Amygdala (tissue), 56 donors: ENCODE measurements around the gene PACS1.

Source experiments
- DNase-seq, 56 donors: peaks; one replicate each; lab custom pipeline; 2025; lab: John Stamatoyannopoulos, UW

Gene PACS1

DNA sequence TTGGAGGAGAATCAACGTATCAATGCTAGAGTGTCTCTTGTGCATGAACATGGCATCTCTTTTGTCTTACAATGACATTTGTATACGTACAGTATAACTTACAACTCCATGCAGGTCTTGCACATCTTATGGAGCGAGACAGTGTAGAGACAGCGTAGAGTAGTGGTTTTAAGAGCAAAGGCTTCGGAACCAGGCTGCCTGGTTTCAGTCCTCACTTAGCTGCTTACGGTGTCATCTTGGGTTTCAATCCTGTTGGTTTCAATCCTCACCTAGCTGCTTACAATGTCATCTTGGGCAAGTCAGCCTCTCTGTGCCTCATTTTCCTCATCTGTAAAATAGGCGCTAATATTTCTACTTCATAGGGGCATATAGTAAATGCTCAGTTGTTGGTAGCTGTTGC is 98.2 kb downstream of the PACS1 start:
- DNase-seq: no peak

- DNase-seq: no peak
These were observed 102.1 kb downstream of the PACS1 start for GRCh38 chr11:66172146-66172545.

- DNase-seq: no peak
These were observed 106.6 kb downstream of the PACS1 start for GRCh38 chr11:66176650-66177049.

DNA sequence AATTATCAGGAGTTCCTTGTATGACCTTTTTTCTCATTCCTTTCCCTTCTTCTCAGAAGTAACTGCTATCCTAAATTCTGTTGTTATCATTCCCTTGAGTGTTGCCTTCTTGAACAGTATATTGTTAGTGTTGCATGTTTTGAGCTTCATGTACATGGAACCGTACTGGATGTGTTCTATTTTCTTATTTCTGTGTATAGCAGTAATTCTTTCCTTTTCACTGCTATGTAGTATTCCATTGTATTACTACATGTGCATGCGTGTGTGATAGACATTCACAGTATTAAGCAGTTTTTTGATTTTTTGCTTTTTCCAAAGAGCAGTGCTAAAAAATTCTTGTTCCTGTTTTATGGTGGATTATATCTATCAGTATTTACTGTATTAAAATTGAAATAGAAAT is 108.1 kb downstream of the PACS1 start:
- no peak for DNase-seq

DNA sequence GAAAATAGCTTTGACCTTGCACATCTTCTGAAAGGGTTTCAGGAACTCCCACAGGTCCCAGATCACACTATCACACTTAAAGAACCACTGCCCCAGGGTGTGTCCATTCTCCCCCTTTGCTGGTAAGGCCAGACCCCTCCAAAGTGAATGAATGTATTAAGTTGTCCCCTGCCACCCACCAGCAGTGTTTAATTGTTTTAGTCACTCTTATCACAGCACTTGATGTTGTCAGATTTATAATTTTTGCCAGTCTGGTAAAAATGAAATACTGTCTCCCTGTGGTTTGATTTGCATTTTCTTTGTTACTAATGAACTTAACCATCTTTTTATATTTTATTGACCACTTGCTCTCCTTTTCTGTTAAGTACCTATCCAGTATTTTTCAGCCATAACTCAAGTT is 108.8 kb downstream of the PACS1 start:
- DNase-seq: no peak

- DNase-seq: no peak
These were observed 111.7 kb downstream of the PACS1 start for GRCh38 chr11:66181632-66182315.

DNA sequence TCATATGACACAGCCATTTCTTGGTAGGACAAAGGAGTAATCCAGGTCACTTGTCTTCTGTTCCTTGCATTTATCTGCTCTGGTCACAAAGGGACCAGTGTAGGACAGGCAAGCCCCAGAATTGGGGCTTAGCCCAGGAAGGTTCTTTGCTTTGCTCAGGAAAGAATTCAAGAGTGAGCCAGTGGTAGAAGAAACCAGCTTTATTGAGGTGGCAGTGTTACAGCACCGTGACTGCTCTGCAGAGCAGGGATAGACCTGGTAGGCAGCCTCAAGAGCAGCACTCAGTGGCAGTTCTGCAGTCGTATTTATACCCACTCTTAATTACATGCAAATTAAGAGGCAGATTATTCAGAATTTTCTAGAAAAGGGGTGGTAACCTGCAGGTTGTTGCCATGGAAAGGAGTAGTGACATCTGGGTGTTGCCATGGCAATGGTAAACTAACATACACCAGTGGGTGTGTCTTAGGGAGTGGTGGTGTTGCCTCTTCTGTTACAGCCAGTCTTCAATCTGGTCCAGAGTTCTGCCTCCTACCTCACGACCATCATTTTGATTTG is 113.5 kb downstream of the PACS1 start:
- peak in 10 of 56 donors; percentile 2 to 55 (median 32) for DNase-seq

GRCh38 chr11:66184728-66185127 is 114.7 kb downstream of the PACS1 start:
- no peak for DNase-seq

DNA sequence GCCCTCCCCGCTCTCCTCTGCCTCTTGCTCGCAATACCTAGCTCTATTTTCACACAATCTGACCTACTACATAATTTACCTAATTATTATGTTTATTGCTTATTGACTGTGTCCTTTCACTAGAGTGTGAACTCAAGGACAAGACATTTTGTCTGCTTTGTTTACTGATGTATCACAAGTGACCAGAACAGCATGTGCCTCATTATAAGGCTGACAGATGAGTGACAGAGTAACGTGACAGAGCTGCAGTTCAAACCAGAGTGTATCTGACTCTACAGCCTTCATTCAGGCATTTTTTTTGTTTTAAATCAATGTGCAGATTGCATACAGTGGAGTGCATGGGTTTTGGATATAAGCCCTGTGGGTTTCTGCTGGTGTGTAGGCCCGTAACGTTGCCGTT is 116.4 kb downstream of the PACS1 start:
- no peak for DNase-seq

- DNase-seq: no peak
These were observed 117.4 kb downstream of the PACS1 start for GRCh38 chr11:66187453-66187852.

- no peak for DNase-seq
These were observed 118.5 kb downstream of the PACS1 start for GRCh38 chr11:66188580-66188979.

DNA sequence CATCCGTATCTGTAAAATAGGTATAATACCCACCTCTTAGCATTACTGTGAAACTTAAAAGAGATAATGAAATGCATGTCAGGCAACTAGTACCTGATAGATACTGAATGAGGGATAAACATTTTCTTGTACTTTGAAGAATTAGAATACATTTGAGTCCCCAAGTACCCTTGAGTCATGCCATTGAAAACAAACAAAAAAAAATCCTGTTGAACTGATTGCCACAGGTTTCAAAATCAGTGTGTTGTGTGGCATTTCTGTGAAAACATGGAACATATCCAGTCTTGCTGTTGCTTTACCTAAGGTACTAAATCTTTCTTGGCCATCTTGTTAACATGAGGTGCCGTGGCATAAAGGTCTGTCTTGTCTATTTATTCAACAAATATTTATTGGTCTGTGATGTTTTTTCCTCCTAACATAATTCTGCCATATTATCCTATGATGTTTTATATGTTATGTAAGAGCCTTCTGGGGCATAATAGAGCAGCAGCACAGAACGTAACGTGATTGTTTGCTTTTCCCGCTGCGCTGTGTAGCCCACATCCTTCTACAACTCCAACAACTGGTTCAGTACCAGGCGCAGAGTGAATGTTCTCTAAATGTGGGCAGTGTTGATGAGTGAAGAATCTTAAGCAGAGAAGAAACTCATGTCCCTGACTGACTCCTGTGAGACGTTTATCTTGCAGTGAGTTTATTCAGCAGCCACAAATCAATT is 119.1 kb downstream of the PACS1 start:
- peak in 2 of 56 donors; percentile 5 to 13 for DNase-seq

GRCh38 chr11:66190786-66191185 is 120.7 kb downstream of the PACS1 start:
- no peak for DNase-seq

DNA sequence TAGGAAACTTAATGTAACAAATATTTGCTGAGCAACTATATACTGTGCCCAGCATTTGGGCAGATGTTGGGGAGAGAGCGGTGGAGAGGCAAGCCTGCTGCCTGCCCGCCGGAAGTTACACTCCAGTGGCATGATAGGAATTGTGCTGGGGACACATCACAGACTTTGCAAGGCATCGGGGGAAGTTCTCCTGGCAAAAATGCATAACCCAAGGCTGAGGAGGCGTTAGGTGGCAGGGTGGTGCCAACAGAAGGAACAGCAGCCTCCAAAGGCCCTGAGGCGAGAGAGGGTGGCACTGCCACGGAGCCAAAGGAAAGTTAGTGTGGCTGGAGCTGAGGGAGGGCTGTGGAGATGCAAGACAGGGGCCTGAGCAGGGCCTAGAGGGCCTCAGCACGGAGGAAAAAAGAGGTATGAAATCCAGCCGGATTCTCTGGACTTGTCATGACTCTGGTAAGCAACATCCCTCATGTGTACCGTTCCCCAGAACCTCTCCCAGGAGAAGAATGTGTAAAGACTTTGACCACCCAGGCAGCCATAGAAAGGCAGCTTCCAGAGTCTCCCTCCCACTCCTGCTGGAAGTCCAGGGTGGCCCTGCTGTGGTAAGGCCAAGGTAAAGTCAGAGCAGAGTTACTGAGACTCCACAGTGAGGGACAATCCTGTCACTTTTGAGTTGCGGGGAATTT is 122.2 kb downstream of the PACS1 start:
- DNase-seq: no peak

GRCh38 chr11:66194391-66194790 is 124.3 kb downstream of the PACS1 start:
- no peak for DNase-seq

DNA sequence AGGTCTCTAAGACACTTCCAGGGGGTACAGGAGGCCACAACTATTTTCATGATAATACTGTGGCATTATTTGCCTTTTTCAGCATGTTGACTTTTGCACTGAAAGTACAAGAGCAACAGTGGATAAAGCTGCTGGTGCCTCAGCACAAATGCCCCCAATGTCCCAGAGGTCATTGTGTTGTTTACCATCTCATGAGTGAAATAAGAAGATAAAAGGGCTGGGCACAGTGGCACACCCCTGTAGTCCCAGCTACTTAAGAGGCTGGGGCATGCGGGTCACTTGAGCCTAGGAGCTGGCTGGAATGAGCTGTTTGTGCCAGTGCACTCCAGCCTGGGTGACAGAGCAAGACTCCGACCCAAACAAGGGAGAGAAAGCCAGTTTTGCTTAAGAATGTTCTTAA is 125.8 kb downstream of the PACS1 start:
- DNase-seq: no peak

DNA sequence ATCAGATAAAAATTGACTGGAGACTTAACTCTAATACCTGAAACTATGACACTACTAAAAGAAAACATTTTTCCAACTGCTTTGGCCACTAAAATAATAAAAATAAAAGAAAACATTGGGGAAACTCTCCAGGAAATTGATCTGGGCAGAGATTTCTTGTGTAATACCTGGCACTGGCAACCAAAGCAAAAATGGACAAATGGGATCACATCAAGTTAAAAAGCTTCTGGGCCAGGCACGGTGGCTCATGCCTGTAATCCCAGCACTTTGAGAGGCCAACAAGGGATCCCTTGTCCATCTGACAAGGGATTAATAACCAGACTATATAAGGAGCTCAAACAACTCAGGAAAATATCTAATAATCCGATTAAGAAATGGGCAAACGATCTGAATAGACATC is 133.8 kb downstream of the PACS1 start:
- no peak for DNase-seq

GRCh38 chr11:66204412-66204811 is 134.3 kb downstream of the PACS1 start:
- DNase-seq: no peak

DNA sequence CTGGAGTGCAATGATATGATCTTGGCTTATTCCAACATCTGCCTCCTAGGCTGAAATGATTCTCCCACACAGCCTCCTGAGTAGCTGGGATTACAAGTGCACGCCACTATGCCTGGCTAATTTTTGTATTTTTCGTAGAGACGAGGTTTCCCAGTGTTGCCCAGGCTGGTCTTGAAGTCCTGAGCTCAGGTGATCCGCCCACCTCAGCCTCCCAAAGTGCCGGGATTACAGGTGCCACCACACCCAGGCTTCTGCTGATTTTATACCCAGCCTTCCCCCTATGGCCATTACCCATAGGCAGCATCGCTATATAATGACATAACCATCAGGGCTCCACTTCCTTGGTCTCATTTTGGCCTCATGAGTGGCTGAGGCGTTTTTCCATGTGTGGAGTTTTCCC is 137.7 kb downstream of the PACS1 start:
- DNase-seq: no peak

- no peak for DNase-seq
These were observed 141.0 kb downstream of the PACS1 start for GRCh38 chr11:66211100-66211499.

DNA sequence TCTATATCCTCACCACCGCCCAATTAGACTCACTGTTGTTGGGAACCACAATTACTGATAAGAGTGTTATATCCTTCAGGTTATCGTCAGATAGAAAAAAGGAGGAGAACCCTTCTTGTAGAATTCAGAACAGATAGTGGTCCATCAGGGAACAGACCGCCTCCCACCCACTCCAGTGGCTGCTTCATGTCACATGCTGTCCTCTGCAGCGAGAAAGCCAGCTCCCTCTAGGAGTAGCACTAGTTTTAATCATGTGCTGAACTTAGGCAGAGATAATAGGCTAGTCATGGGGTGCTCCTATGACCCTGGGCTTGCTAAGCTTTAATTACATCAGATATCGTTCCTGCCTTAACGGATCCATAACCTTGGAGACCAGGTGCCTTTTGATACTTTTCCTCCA is 146.8 kb downstream of the PACS1 start:
- DNase-seq: no peak

- no peak for DNase-seq
These were observed 148.0 kb downstream of the PACS1 start for GRCh38 chr11:66218036-66218435.
